ENCODE results near the gene ACSL5.

DNA sequence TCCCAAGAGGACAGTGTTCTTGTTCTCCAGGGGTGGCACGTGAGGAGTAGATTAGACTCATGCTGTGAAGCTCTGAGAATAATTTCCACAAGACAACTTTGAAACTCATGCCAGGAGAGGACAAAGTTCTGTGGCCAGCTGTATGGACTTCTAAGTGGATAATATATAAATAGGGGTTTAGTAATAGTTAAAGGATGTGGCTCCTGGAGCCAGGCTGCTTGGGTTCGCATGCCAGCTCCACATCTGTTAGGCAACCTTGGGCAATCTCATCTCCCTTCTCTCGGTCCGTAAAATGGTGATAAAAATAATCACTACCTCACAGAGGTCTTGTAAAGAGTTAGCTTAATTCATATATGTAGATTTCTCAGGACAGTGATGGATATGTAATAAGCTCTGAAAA is 35.8 kb downstream of the ACSL5 start:
- no peak for TF ChIP-seq RB1 (IDR thresholded peaks at IDR 0.05; ENCODE audit: borderline replicate concordance)
- TF ChIP-seq, protein P1, sequence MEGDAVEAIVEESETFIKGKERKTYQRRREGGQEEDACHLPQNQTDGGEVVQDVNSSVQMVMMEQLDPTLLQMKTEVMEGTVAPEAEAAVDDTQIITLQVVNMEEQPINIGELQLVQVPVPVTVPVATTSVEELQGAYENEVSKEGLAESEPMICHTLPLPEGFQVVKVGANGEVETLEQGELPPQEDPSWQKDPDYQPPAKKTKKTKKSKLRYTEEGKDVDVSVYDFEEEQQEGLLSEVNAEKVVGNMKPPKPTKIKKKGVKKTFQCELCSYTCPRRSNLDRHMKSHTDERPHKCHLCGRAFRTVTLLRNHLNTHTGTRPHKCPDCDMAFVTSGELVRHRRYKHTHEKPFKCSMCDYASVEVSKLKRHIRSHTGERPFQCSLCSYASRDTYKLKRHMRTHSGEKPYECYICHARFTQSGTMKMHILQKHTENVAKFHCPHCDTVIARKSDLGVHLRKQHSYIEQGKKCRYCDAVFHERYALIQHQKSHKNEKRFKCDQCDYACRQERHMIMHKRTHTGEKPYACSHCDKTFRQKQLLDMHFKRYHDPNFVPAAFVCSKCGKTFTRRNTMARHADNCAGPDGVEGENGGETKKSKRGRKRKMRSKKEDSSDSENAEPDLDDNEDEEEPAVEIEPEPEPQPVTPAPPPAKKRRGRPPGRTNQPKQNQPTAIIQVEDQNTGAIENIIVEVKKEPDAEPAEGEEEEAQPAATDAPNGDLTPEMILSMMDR (IDR thresholded peaks at IDR 0.05 in 2 of 3, conservative IDR thresholded peaks at IDR 0.05 in 1 of 3; ENCODE audit: control insufficient read depth in 2 of 3, extremely low read depth in 1 of 3, insufficient read depth in 1 of 3, low read depth in 3 of 3, low read length in 3 of 3) = no peak
- TF ChIP-seq POLR2AphosphoS5 (IDR thresholded peaks at IDR 0.05; ENCODE audit: low read length) = no peak
- no peak for TF ChIP-seq STAT1 (conservative IDR thresholded peaks at IDR 0.05)
- no peak for TF ChIP-seq NFIC (IDR thresholded peaks at IDR 0.05; ENCODE audit: low read depth, low read length)

Measured in GM12878 (cell line).